Measurements from ENCODE around the gene IRF6.

Gene IRF6

DNA sequence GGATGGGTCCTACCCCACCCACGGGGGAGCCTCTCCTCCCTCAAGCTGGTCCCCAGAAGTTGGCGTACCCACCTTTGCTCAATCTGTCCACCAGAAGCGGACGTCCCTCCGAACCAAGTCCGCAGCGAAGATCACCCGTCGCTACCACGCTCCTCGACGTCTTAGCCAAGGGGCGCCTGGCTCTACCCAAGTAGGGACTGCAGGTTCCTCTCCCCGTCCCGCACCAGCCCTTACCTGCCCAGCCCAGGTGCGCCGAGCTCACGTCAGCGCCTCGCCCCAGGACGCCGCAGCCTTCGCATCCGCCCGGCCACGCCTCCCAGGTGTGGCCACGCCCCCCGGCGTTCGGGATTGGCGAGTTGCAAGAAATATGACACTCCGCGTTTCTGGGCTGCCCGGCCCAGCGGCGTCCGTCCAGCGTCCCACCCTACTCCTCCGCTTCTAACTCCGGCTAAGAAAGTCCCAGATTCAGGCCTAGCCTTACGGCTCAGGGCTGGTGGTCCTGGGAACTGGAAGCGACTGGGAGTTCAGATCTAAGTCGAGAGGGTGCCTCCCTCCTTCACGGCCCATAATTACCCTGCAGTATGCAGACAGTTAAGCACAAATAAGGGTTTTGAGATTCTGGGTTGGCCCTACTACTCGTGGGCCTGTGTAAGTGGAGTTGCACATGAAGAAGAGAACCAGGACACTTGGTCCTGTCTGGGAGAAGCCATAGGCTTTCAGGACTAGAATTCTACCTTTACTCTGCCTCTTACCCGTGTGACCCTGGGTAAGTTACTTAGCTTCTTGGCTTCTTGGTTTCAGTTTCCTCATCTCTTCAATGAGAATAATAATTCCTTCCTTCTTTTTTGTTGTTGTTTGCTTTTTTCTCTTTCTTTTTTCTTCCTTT, at the start of gene IRF6:
Gene IRF6, minus strand, starts transcription at position 268 of the 886 bp plus-strand sequence. CDS start 4,729 bp downstream, outside the sequence.
- Histone ChIP-seq H3K4me3 (ENCODE audit: low read length) (peak within 1 kb of the TSS; percentile 66), H3K27ac (ENCODE audit: low read length) (peak within 1 kb of the TSS; percentile 46), H3K27me3 (ENCODE audit: control insufficient read depth, insufficient read depth, low read length) (peaks cover 21% of the 10 kb centered on the region), H3K9ac (ENCODE audit: low read length) (peak within 1 kb of the TSS; percentile 40), H3K9me3 (ENCODE audit: control insufficient read depth, low read depth, low read length) (no peaks in the 10 kb centered on the region), H3K4me1 (ENCODE audit: control insufficient read depth, low read depth, low read length) (peaks cover 3% of the 10 kb centered on the region), H3K36me3 (ENCODE audit: control insufficient read depth, low read depth, low read length) (no peaks in the 10 kb centered on the region)

DNA sequence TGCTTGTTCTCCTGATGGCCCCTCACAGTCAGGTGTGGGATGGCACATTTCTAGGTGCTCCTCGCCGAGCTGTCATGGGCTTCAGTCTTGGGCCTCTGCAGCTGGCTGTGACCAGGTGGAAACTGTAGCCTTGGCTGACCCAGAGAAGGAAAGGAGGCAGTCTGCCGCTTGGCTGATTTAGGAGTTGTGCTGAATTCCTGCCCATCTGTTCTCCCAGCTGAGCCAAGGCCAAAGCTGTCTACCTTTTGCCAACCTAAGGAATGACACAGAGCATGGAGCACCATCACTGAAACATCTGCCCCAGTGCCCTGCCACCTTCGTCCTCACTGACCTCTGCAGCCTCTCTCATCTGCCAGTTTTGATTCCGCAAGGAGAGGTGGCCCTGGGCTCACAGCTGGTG, 49.7 kb upstream of the IRF6 start:
- Histone ChIP-seq H3K27ac (ENCODE audit: low read length) (no peak overlapping the region), H3K9me3 (ENCODE audit: control insufficient read depth, low read depth, low read length) (no peaks in the 10 kb centered on the region), H3K4me3 (ENCODE audit: low read length) (no peak overlapping the region), H3K27me3 (ENCODE audit: control insufficient read depth, insufficient read depth, low read length) (no peaks in the 10 kb centered on the region), H3K9ac (ENCODE audit: low read length) (no peak overlapping the region), H3K4me1 (ENCODE audit: control insufficient read depth, low read depth, low read length) (peaks cover 1% of the 10 kb centered on the region), H3K36me3 (ENCODE audit: control insufficient read depth, low read depth, low read length) (peaks cover 31% of the 10 kb centered on the region)

DNA sequence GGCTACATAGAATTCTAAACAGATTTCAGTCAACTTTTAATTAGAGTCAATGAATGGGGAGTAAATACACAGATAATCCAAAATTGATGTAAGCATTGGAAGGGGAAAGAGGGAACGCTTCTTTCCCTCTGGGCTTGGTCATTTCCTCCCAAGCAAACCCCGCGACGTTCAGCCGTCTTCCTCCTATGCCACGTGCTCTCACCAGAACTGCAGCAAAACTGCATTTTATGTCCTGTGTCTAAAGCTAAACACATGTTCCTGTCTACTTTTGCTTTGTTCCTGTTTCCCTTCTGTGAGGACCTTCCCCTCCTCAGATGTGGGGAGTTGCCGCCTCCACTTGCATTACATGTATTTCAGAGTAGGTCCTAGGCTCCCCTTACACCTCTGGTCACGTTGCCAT, 49.1 kb upstream of the IRF6 start:
- Histone ChIP-seq H3K4me3 (ENCODE audit: low read length) (no peak overlapping the region), H3K27me3 (ENCODE audit: control insufficient read depth, insufficient read depth, low read length) (no peaks in the 10 kb centered on the region), H3K9me3 (ENCODE audit: control insufficient read depth, low read depth, low read length) (no peaks in the 10 kb centered on the region), H3K27ac (ENCODE audit: low read length) (no peak overlapping the region), H3K4me1 (ENCODE audit: control insufficient read depth, low read depth, low read length) (no peaks in the 10 kb centered on the region), H3K36me3 (ENCODE audit: control insufficient read depth, low read depth, low read length) (peaks cover 31% of the 10 kb centered on the region), H3K9ac (ENCODE audit: low read length) (no peak overlapping the region)

DNA sequence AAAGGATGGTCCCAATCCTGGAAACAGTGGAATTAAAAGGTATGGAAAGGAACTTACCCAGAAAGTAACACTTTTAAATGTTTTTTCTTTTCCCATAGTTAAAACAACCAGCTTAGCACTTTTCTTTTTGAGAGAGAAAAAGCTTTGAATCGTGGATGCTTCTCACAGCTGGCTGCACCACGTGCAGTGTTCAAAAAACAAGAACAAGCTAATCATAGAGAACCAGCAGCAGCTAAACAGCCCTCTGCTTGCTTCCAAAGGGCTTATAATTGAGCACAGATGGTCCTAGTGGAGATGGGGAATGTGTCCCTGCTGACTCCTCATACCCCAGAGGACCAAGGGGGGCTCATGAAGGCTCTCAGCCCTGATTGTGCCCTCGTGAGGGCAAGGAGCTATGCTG, 48.3 kb upstream of the IRF6 start:
- Histone ChIP-seq H3K36me3 (ENCODE audit: control insufficient read depth, low read depth, low read length) (peaks cover 31% of the 10 kb centered on the region), H3K4me1 (ENCODE audit: control insufficient read depth, low read depth, low read length) (no peaks in the 10 kb centered on the region), H3K27ac (ENCODE audit: low read length) (no peak overlapping the region), H3K27me3 (ENCODE audit: control insufficient read depth, insufficient read depth, low read length) (no peaks in the 10 kb centered on the region), H3K9me3 (ENCODE audit: control insufficient read depth, low read depth, low read length) (no peaks in the 10 kb centered on the region), H3K4me3 (ENCODE audit: low read length) (no peak overlapping the region), H3K9ac (ENCODE audit: low read length) (no peak overlapping the region)

DNA sequence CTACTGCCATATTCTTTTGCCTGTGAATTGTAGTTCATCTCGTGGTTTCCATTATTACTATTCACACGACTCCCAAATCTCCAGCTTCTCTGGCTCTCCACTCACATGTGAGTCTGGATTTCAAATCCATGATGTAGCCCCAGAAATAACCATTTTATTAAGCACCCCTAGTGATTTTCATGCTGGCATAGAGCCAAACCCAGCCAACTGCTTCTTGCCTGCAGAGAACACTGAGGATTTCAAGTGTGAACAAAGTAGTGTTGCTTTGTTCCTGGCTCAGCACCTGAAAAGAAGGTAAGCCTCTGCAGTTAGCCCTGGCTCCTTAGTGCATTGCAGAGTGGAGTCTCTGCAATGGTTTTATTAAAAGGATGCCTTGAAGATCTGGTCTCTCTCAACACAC, 47.7 kb upstream of the IRF6 start:
- H3K9ac ChIP-seq (ENCODE audit: low read length) = no peak overlapping the region
- no peaks in the 10 kb centered on the region for H3K9me3 ChIP-seq (ENCODE audit: control insufficient read depth, low read depth, low read length)
- H3K4me3 ChIP-seq (ENCODE audit: low read length) = no peak overlapping the region
- H3K27ac ChIP-seq (ENCODE audit: low read length) = no peak overlapping the region
- H3K4me1 ChIP-seq (ENCODE audit: control insufficient read depth, low read depth, low read length) = no peaks in the 10 kb centered on the region
- H3K27me3 ChIP-seq (ENCODE audit: control insufficient read depth, insufficient read depth, low read length) = no peaks in the 10 kb centered on the region
- H3K36me3 ChIP-seq (ENCODE audit: control insufficient read depth, low read depth, low read length) = peaks cover 31% of the 10 kb centered on the region

DNA sequence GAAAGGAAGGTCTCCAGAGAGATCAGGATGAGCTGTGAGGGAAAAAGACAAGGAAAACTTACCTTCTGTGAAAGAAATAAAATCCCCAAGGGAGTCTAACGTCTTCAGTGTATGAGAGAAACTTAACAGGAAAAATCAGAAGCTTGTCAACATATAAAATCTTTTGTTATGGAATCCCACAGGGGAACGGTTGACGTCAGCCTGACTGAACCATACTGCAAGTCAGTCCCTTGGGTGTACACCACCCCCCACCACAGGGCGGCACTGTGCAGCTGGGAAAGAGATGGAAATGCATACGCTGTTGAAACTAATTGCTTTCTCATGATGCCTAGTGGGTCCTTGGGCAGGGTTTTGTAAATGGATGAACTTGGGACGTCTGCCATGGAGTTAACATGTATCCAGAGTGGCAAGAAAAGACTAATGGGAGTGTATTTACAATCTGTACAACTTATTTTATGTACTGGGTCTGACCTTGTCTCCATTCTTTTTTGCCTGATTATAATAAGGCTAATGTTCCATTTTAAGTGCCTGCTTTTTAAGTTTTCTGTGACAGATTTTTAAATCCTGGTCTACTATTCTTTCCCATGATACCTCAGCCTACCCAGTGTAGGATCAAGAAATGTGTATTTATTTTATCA, 44.5 kb upstream of the IRF6 start:
- H3K4me1 ChIP-seq (ENCODE audit: control insufficient read depth, low read depth, low read length) = no peaks in the 10 kb centered on the region
- no peaks in the 10 kb centered on the region for H3K27me3 ChIP-seq (ENCODE audit: control insufficient read depth, insufficient read depth, low read length)
- H3K4me3 ChIP-seq (ENCODE audit: low read length) = no peak overlapping the region
- no peaks in the 10 kb centered on the region for H3K9me3 ChIP-seq (ENCODE audit: control insufficient read depth, low read depth, low read length)
- H3K27ac ChIP-seq (ENCODE audit: low read length) = no peak overlapping the region
- no peak overlapping the region for H3K9ac ChIP-seq (ENCODE audit: low read length)
- H3K36me3 ChIP-seq (ENCODE audit: control insufficient read depth, low read depth, low read length) = peaks cover 50% of the 10 kb centered on the region

DNA sequence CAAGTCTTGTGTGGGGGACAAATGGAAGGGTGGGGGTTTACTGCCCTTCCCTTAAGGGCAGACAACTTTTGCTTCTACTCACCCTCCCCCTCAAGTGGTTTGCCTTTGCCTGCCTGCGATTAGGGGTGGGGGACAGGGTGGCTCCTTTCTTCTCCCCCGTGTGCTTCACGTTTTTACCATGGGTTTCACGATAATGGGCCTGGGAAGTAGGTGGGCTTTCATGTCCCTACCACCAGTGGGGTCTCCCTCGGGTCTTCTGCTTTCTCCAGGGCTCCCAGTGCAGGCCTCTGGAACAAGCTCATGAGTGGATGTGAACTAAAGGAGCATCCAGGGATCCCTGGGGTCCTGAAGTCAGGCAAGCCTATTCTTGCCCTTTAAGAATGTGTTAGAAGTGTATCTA, 43.4 kb upstream of the IRF6 start:
- Histone ChIP-seq H3K4me1 (ENCODE audit: control insufficient read depth, low read depth, low read length) (no peaks in the 10 kb centered on the region), H3K9me3 (ENCODE audit: control insufficient read depth, low read depth, low read length) (no peaks in the 10 kb centered on the region), H3K27ac (ENCODE audit: low read length) (no peak overlapping the region), H3K36me3 (ENCODE audit: control insufficient read depth, low read depth, low read length) (peaks cover 57% of the 10 kb centered on the region), H3K4me3 (ENCODE audit: low read length) (no peak overlapping the region), H3K27me3 (ENCODE audit: control insufficient read depth, insufficient read depth, low read length) (no peaks in the 10 kb centered on the region), H3K9ac (ENCODE audit: low read length) (no peak overlapping the region)

DNA sequence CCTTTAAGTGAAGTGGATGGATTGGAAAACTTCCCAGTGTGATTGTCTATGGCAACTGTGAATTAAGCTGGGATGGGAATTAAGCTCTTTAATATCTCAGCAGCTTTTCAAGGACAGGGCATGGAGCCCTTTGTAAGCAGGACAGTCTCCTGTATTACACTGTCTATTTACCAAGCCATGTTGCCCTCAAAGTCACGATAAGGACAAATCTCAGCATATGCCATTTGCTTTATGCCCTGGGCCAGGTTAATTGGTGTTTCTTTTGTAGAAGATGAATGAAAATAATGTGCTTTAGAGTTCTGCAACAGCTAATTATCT, 39.4 kb upstream of the IRF6 start:
- no peaks in the 10 kb centered on the region for H3K27me3 ChIP-seq (ENCODE audit: control insufficient read depth, insufficient read depth, low read length)
- no peak overlapping the region for H3K27ac ChIP-seq (ENCODE audit: low read length)
- H3K9ac ChIP-seq (ENCODE audit: low read length) = no peak overlapping the region
- no peak overlapping the region for H3K4me3 ChIP-seq (ENCODE audit: low read length)
- peaks cover 63% of the 10 kb centered on the region for H3K36me3 ChIP-seq (ENCODE audit: control insufficient read depth, low read depth, low read length)
- no peaks in the 10 kb centered on the region for H3K9me3 ChIP-seq (ENCODE audit: control insufficient read depth, low read depth, low read length)
- no peaks in the 10 kb centered on the region for H3K4me1 ChIP-seq (ENCODE audit: control insufficient read depth, low read depth, low read length)

DNA sequence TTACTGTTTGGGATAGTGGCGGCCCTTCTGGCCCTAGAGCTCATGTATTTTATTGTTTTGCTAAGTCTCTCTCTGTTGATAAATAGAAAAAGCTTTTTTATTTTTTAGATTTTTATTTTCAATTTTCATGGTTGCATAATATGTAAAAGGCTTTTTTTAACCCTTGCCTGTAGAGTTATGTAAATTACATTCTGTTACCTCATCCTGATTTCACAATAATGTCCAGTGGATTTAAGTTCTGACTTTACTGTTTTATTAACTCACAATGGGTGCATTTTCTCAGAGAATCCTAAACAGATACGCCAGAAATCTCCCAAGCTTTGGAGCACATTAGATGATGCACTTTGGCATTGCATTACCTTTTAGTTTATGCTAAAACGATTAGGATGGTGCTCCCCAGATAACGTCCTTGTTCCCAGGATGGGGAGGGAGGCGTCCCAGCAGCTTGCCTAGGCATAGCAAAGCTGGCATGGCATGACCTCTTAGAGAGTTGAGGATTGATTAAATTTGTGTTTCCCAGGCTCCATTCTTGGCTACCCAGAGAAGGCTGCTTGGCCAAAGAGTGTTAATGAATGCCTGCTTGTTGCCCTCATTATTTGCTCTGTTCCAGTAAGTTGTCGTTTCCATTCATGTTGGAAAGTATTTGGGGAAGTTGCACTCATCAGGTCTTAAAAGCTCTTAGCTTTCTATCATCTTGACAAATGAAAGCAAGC, 38.9 kb upstream of the IRF6 start:
- no peaks in the 10 kb centered on the region for H3K4me1 ChIP-seq (ENCODE audit: control insufficient read depth, low read depth, low read length)
- no peaks in the 10 kb centered on the region for H3K9me3 ChIP-seq (ENCODE audit: control insufficient read depth, low read depth, low read length)
- no peak overlapping the region for H3K4me3 ChIP-seq (ENCODE audit: low read length)
- H3K27ac ChIP-seq (ENCODE audit: low read length) = no peak overlapping the region
- peaks cover 68% of the 10 kb centered on the region for H3K36me3 ChIP-seq (ENCODE audit: control insufficient read depth, low read depth, low read length)
- H3K9ac ChIP-seq (ENCODE audit: low read length) = no peak overlapping the region
- H3K27me3 ChIP-seq (ENCODE audit: control insufficient read depth, insufficient read depth, low read length) = no peaks in the 10 kb centered on the region

DNA sequence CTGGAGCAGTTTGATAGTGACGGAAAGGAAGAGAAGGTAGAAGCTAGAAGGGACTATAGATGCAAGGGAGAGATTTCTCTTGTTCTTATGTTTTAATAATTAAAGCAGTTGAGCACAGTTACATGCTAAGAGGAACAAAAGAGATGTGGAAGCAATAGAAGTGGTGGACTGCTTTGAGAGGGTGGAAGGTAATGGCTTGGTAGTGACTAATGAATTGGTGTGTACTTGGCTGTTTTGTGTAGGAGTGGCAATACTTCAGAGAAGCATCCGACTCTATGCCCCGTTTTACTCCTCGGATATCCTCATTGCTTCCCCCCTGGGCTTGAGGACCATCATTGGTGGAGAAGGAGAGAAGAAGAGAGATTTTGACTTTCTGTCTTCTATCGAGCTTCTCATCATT, 34.7 kb upstream of the IRF6 start:
- H3K27ac ChIP-seq (ENCODE audit: low read length) = no peak overlapping the region
- no peaks in the 10 kb centered on the region for H3K9me3 ChIP-seq (ENCODE audit: control insufficient read depth, low read depth, low read length)
- H3K4me3 ChIP-seq (ENCODE audit: low read length) = no peak overlapping the region
- no peak overlapping the region for H3K9ac ChIP-seq (ENCODE audit: low read length)
- H3K4me1 ChIP-seq (ENCODE audit: control insufficient read depth, low read depth, low read length) = no peaks in the 10 kb centered on the region
- H3K36me3 ChIP-seq (ENCODE audit: control insufficient read depth, low read depth, low read length) = peaks cover 93% of the 10 kb centered on the region
- H3K27me3 ChIP-seq (ENCODE audit: control insufficient read depth, insufficient read depth, low read length) = no peaks in the 10 kb centered on the region

DNA sequence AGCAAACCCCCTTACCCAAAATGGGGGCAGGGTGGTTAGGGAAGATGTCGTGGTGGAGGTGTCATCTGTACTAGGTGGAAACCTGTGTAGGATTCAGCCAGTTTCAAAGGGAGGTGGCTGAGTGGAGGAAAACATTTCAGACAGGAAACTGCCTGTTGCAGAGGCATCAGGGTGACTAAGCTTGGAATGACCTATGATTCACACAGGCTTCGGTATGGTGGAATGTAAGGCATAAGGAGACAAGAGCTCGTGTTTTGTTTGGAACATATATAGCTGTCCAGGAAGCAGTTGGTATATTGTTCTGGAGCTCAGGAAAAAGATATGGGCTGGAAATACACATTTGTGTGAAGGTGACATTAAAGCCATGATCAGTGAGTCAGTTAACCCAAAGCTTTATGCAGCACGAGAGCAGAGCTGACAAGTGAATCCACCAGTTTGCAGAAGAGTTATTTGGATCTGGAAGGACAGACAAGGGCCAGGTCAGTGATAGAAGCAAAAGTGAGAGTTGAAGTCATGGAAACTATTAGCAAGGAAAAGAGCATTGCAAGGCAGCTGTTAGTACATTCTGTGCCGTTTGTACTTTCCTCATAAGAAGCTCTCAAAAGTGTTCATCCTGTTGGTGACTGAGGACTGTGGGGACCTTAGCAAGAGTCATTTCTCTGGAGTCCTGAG, 34.1 kb upstream of the IRF6 start:
- Histone ChIP-seq H3K27ac (ENCODE audit: low read length) (no peak overlapping the region), H3K4me3 (ENCODE audit: low read length) (no peak overlapping the region), H3K27me3 (ENCODE audit: control insufficient read depth, insufficient read depth, low read length) (no peaks in the 10 kb centered on the region), H3K4me1 (ENCODE audit: control insufficient read depth, low read depth, low read length) (no peaks in the 10 kb centered on the region), H3K36me3 (ENCODE audit: control insufficient read depth, low read depth, low read length) (peaks cover 94% of the 10 kb centered on the region), H3K9me3 (ENCODE audit: control insufficient read depth, low read depth, low read length) (no peaks in the 10 kb centered on the region), H3K9ac (ENCODE audit: low read length) (no peak overlapping the region)
